Glutamatergic neuron (in vitro differentiated cells): ENCODE data around the gene TBC1D10B. TPM values are rescaled to one million over a fixed set of nuclear protein-coding genes. Genes with fewer than 3 reads are reported as not detected.

Experiments used
- DNase-seq: peaks from one replicate; pipeline ENCODE4 v3.0.0; 2022
- H3K27ac Mint-ChIP-seq: one replicate; pipeline ENCODE4 v1.8.0; 2020; ENCODE audit warnings: mild to moderate bottlenecking, mixed read lengths, inconsistent platforms; ENCODE audit not compliant: unreplicated experiment
- H3K27me3 Mint-ChIP-seq: one replicate; pipeline ENCODE4 v1.8.0; 2020; ENCODE audit warnings: mild to moderate bottlenecking, moderate library complexity, mixed read lengths, inconsistent platforms; ENCODE audit not compliant: unreplicated experiment
- H3K36me3 Mint-ChIP-seq: one replicate; pipeline ENCODE4 v1.8.0; 2020; ENCODE audit warnings: mild to moderate bottlenecking, mixed read lengths, inconsistent platforms; ENCODE audit not compliant: unreplicated experiment
- H3K4me1 Mint-ChIP-seq: one replicate; pipeline ENCODE4 v1.8.0; 2020; ENCODE audit warnings: mild to moderate bottlenecking, low read depth, mixed read lengths, inconsistent platforms; ENCODE audit not compliant: unreplicated experiment
- H3K4me3 Mint-ChIP-seq: one replicate; pipeline ENCODE4 v1.8.0; 2020; ENCODE audit warnings: mild to moderate bottlenecking, mixed read lengths, inconsistent platforms; ENCODE audit not compliant: unreplicated experiment
- H3K9me3 Mint-ChIP-seq: one replicate; pipeline ENCODE4 v1.8.0; 2020; ENCODE audit warnings: mild to moderate bottlenecking, moderate library complexity, mixed read lengths, inconsistent platforms; ENCODE audit not compliant: unreplicated experiment
- CTCF ChIP-seq: fragments of 200-600 bp; sonication (generic); IDR thresholded peaks from one replicate; pipeline ENCODE4 v1.5.0; 2021; ENCODE audit not compliant: partially characterized antibody, unreplicated experiment
- total RNA-seq: library from RNA; stranded (reverse); fragmentation: NEBNext Ultra II Directional; extraction: Animal tissue kit (Norgen Biotek cat#: 25700); gene quantifications from one replicate; pipeline ENCODE4 v1.2.1, GENCODE V29; 2021; ENCODE audit not compliant: unreplicated experiment

Gene TBC1D10B
- total RNA-seq, 1 donor from 2014 or later, result 85.2 TPM

GRCh38 chr16:30368792-30369090 is 1.6 kb downstream of the TBC1D10B start:
- Mint-ChIP-seq H3K27me3 (peaks cover 27% of the 10 kb centered on the region), H3K4me1 (peaks cover 36% of the 10 kb centered on the region), H3K4me3 (peak overlapping the region; percentile 98), H3K36me3 (peaks cover 3% of the 10 kb centered on the region), H3K9me3 (peaks cover 18% of the 10 kb centered on the region), H3K27ac (peak overlapping the region; percentile 77)
- TF ChIP-seq CTCF, result no peak
- DNase-seq, result no peak

GRCh38 chr16:30368122-30368791 is 2.0 kb downstream of the TBC1D10B start:
- Mint-ChIP-seq H3K36me3 (peaks cover 3% of the 10 kb centered on the region), H3K9me3 (peaks cover 17% of the 10 kb centered on the region), H3K4me3 (peak overlapping the region; percentile 98), H3K4me1 (peaks cover 36% of the 10 kb centered on the region), H3K27me3 (peaks cover 27% of the 10 kb centered on the region), H3K27ac (peak overlapping the region; percentile 48)
- TF ChIP-seq CTCF, result no peak
- no peak for DNase-seq

- TF ChIP-seq CTCF, result no peak
- peak overlapping the region; percentile 64 for H3K27ac Mint-ChIP-seq
- peaks cover 13% of the 10 kb centered on the region for H3K9me3 Mint-ChIP-seq
- H3K27me3 Mint-ChIP-seq, result peaks cover 24% of the 10 kb centered on the region
- no peak for DNase-seq
- H3K36me3 Mint-ChIP-seq, result peaks cover 3% of the 10 kb centered on the region
- H3K4me1 Mint-ChIP-seq, result peaks cover 30% of the 10 kb centered on the region
- peak overlapping the region; percentile 98 for H3K4me3 Mint-ChIP-seq
Measured at GRCh38 chr16:30367349-30368009, 2.8 kb downstream of the TBC1D10B start.

GRCh38 chr16:30366511-30366910 is 3.8 kb downstream of the TBC1D10B start:
- Mint-ChIP-seq H3K27ac (no peak overlapping the region), H3K9me3 (peaks cover 9% of the 10 kb centered on the region), H3K4me1 (peaks cover 22% of the 10 kb centered on the region), H3K36me3 (peaks cover 3% of the 10 kb centered on the region), H3K4me3 (peak overlapping the region; percentile 98), H3K27me3 (peaks cover 19% of the 10 kb centered on the region)
- no peak for DNase-seq
- TF ChIP-seq CTCF, result no peak

GRCh38 chr16:30365200-30365599 is 5.1 kb downstream of the TBC1D10B start:
- Mint-ChIP-seq H3K4me3 (peak overlapping the region; percentile 56), H3K27ac (no peak overlapping the region), H3K9me3 (peaks cover 2% of the 10 kb centered on the region)

More at GRCh38 chr16:30365200-30365599, 5.1 kb downstream of the TBC1D10B start:
- DNase-seq, result no peak
- peaks cover 11% of the 10 kb centered on the region for H3K27me3 Mint-ChIP-seq
- H3K4me1 Mint-ChIP-seq, result peaks cover 17% of the 10 kb centered on the region
- TF ChIP-seq CTCF, result no peak
- H3K36me3 Mint-ChIP-seq, result no peaks in the 10 kb centered on the region
